BE2C (cell line): ENCODE measurements around the gene INTS6L.

Source experiments
- DNase-seq: peaks from one replicate; pipeline ENCODE4 v3.0.0-alpha.2; 2020
- H3K27me3 ChIP-seq: fragments of 250-450 bp; sonication (Bioruptor Pico); 2 replicates; pipeline ENCODE4 v1.5.1; 2020; ENCODE audit warnings: mild to moderate bottlenecking
- H3K36me3 ChIP-seq: fragments of 250-450 bp; sonication (Bioruptor Pico); 2 replicates; pipeline ENCODE4 v1.5.1; 2020; ENCODE audit warnings: mild to moderate bottlenecking
- H3K4me1 ChIP-seq: fragments of 250-450 bp; sonication (Bioruptor Pico); 2 replicates; pipeline ENCODE4 v1.5.1; 2020
- H3K4me3 ChIP-seq: 2 replicates; pipeline ENCODE4 v1.5.1; 2011; ENCODE audit warnings: low read depth, low read length
- H3K9me3 ChIP-seq: fragments of 250-450 bp; sonication (Bioruptor Pico); 2 replicates; pipeline ENCODE4 v1.5.1; 2020
- TF ChIP-seq, protein P1 (sequence below): IDR thresholded peaks from 2 replicates; pipeline ENCODE4 v1.5.1; 2012; ENCODE audit warnings: mild to moderate bottlenecking, low read depth, low read length

INTS6L gene

DNA sequence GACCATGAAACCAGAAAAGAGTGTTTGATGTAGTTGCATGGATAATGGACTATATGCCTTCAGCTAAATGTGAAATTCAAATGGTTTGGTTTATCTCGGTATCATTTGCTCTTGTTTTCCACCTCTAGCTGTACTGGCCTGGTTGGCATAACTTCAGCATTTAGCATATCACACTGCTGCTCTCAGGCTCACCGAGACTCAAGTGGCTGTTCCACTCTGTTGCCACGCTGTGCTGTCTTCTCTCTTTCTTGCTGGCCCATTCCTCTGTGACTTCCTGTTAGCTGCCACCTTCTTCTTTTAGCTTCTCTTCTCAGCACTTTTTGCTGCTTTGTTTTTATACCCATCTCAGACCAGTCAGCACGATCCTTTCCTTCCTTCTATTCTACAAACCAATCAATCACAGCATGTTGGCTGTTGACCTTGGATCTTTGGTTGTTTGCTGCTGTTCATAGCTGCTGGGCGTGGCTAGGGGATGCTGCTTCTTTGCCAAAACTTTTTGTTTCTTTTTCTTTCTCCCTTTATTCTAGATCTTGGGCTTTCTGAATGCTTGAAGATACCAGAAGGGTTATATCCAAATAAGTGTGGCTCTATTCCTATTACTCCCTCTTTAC is 24.0 kb downstream of the INTS6L start:
- Histone ChIP-seq H3K4me1 (no peaks in the 10 kb centered on the region), H3K27me3 (no peaks in the 10 kb centered on the region), H3K4me3 (no peak overlapping the region), H3K9me3 (no peaks in the 10 kb centered on the region), H3K36me3 (no peaks in the 10 kb centered on the region)
- TF ChIP-seq, protein P1, sequence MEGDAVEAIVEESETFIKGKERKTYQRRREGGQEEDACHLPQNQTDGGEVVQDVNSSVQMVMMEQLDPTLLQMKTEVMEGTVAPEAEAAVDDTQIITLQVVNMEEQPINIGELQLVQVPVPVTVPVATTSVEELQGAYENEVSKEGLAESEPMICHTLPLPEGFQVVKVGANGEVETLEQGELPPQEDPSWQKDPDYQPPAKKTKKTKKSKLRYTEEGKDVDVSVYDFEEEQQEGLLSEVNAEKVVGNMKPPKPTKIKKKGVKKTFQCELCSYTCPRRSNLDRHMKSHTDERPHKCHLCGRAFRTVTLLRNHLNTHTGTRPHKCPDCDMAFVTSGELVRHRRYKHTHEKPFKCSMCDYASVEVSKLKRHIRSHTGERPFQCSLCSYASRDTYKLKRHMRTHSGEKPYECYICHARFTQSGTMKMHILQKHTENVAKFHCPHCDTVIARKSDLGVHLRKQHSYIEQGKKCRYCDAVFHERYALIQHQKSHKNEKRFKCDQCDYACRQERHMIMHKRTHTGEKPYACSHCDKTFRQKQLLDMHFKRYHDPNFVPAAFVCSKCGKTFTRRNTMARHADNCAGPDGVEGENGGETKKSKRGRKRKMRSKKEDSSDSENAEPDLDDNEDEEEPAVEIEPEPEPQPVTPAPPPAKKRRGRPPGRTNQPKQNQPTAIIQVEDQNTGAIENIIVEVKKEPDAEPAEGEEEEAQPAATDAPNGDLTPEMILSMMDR = no peak
- DNase-seq = no peak

- TF ChIP-seq, protein P1 = no peak
- Histone ChIP-seq H3K4me1 (no peaks in the 10 kb centered on the region), H3K9me3 (no peaks in the 10 kb centered on the region), H3K36me3 (no peaks in the 10 kb centered on the region), H3K27me3 (no peaks in the 10 kb centered on the region), H3K4me3 (no peak overlapping the region)
- no peak for DNase-seq
These were observed 27.3 kb downstream of the INTS6L start for GRCh38 chrX:135547767-135548166.

GRCh38 chrX:135549519-135549918 is 29.1 kb downstream of the INTS6L start:
- no peak for DNase-seq
- H3K4me1 ChIP-seq = no peaks in the 10 kb centered on the region
- TF ChIP-seq, protein P1 = no peak
- no peak overlapping the region for H3K4me3 ChIP-seq
- no peaks in the 10 kb centered on the region for H3K27me3 ChIP-seq
- H3K36me3 ChIP-seq = no peaks in the 10 kb centered on the region
- no peaks in the 10 kb centered on the region for H3K9me3 ChIP-seq

DNA sequence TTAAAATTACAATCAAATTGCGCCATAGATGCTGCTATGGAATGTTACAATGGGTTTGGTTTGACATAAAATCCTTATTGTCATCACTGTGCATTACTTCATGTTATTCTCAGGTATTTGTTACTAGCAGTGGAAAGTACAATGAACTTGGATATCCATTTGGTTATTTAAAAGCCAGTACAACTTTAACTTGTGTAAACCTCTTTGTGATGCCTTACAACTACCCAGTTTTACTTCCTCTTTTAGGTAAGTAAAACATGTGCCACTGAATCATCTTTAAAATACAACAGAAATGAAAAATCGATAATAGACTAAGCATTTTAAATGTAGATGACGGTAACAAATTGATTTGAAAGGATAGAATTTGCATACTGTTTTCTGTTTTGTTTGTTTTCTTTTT is 35.6 kb downstream of the INTS6L start:
- no peaks in the 10 kb centered on the region for H3K36me3 ChIP-seq
- no peaks in the 10 kb centered on the region for H3K4me1 ChIP-seq
- DNase-seq = no peak
- no peak overlapping the region for H3K4me3 ChIP-seq
- TF ChIP-seq, protein P1 = no peak
- no peaks in the 10 kb centered on the region for H3K27me3 ChIP-seq
- no peaks in the 10 kb centered on the region for H3K9me3 ChIP-seq

GRCh38 chrX:135557344-135557743 is 36.9 kb downstream of the INTS6L start:
- Histone ChIP-seq H3K4me3 (no peak overlapping the region), H3K4me1 (no peaks in the 10 kb centered on the region), H3K9me3 (no peaks in the 10 kb centered on the region), H3K27me3 (no peaks in the 10 kb centered on the region), H3K36me3 (no peaks in the 10 kb centered on the region)
- TF ChIP-seq, protein P1 = no peak
- no peak for DNase-seq

- no peak for DNase-seq
- no peaks in the 10 kb centered on the region for H3K36me3 ChIP-seq
- TF ChIP-seq, protein P1 = peak; percentile 34
- no peak overlapping the region for H3K4me3 ChIP-seq
- H3K9me3 ChIP-seq = no peaks in the 10 kb centered on the region
- H3K27me3 ChIP-seq = no peaks in the 10 kb centered on the region
- no peaks in the 10 kb centered on the region for H3K4me1 ChIP-seq
These were observed 52.0 kb downstream of the INTS6L start for GRCh38 chrX:135572436-135572835.
